ENCODE results near the gene DUOXA1.

The DUOXA1 gene, protein sequence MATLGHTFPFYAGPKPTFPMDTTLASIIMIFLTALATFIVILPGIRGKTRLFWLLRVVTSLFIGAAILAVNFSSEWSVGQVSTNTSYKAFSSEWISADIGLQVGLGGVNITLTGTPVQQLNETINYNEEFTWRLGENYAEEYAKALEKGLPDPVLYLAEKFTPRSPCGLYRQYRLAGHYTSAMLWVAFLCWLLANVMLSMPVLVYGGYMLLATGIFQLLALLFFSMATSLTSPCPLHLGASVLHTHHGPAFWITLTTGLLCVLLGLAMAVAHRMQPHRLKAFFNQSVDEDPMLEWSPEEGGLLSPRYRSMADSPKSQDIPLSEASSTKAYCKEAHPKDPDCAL

DNA sequence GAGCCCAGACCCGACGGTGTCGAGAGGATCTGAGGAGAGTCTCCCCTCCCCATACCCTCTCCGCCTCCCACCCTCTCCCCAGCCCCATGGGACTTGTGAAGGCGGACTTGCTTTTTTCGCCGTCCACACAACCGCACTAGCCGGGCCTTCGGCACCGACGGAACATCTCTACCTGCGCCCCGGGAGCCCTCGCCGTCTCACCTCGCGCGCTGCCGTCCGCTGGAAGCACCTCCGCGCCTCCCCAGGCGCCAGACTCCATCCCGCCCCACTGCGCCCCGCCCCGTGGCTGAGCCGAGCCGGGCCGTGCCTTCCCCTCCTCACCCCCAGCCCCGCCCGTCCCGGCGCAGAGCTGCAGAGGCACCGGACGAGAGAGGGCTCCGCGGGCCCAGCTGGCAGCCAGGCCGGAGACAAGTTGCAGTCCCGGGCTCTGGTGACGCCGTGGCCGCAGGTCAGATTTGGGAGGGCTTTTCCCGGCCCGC lies at the start of gene DUOXA1, which contains the start of gene DUOX1:
TSS of gene DUOXA1 (minus strand) at position 229 of the 479 bp plus-strand sequence. CDS start 6,865 bp downstream, outside the sequence.
TSS of gene DUOX1 (plus strand) at position 344 of the 479 bp plus-strand sequence. CDS start 1,973 bp downstream, outside the sequence.
- DNase-seq (ENCODE audit: low read depth in 2 of 2) = no peak

DNA sequence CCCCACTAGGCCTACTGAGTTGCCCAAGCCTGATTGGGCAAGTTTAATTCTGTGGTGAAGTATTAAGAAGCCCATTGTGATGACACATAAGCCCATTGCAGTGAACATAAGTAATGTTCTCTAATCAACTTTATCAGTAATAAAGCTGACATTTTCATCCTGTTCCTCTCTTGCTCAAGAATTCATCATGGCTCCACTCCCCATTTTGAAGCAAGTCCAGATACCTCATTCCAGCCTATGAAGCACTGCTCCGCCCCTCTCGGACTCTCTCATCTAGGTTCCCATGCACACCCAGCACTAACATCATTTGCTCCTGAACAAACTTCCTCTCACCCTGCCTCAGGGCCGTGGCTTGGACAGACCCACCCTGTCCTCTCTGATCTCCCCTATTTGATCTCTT lies 47.6 kb upstream of the DUOXA1 start:
- DNase-seq (ENCODE audit: low read depth in 2 of 2) = no peak

DNA sequence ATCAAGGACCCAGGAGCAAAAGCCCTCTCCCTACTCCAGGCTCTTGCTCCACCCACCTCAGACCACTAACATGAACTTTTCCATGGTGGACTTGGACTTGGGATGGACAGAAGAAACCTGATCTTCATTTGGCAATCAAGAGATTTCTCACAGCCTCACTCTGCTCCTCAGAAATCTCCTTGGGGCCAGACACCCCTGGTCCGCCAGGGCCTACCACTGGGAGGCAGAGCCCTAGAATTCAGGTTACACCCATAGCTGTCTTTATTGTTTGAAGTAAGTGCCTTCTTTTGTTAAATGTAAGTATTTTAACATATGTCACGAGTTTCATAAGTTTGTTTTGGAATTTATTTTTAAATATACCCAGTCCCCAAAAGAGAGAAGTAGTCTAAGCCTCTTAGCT lies 44.9 kb upstream of the DUOXA1 start:
- DNase-seq (ENCODE audit: low read depth in 2 of 2) = no peak

DNA sequence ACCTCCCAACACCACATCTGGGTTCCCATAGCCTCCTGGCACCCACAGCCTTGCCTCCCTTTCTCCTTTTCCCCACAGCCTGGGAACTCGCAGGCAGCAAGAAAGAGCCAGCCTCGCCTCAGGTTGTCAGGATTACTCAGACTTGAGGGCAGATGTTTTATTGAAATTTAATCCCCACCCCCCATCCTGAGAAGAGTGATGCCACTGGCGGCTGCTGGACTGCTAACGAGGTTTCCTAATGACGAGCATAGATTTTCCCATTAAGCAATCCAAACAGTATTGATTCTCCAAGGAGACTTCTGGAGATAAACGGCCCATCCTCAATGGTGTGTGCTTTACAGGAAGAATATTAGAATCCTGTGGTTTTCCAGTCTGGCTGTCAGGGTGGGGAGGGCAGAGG lies 44.4 kb upstream of the DUOXA1 start:
- no peak for DNase-seq (ENCODE audit: low read depth in 2 of 2)

DNA sequence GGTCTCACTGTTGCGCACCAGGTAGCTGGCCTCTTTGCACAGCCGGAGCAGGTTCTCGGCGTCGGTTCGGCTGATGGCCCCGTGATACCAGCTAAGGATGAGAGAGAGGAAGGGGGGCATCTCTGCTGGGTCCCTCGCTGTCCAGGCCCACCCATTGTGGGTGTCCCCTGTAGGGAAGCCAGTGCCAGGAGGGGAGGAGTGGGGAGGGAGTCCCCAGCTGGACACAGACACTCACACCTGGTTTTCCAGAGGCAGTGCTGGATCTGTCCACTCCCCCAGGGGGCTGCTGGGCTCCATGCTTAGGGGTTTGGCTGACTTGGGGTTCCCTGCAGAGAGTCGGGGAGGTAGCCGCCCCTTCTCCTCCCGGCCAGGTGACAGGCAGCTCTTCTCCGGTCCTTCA lies 42.2 kb upstream of the DUOXA1 start:
- DNase-seq (ENCODE audit: low read depth in 2 of 2) = no peak

DNA sequence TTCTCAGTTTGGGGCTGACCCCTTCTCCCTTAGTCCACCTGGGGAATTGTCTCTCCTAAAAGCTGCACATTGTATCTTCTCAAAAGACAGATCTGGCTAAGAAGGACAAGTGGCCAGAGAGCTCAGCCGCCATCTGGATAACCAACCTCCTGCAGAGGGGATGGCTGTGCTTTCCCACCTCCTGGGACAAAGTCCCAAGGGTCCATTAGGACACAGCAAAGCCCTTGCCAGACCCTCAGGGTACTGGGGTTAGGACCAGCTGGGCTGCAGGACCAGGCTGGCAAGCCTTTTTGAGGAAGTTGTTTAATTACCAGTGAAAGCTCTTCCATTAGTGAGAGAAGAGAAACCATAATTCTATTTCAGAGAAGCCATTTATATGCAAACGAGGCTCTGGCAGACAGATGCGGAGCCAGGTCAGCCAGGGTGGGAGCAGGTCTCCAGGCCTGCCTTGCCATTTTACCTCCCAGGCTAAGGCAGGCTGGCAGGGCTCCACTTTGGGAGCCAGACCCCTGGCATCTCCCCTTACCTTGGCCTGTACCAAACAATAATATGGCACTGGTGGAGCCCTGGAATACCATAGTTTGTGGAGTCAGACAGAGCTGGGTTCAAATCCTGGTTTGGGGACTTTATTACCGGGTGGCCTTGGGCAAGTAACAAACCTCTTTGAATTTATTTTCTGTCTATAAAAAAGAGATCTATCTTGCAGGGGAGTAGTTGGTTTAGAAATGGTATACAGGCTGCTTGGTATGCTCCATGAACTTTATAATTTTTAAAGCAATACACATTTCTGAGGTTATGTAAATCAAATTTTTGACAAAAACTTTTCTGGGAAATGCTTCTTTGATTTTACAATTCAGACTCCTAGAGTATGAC lies 40.2 kb upstream of the DUOXA1 start:
- no peak for DNase-seq (ENCODE audit: low read depth in 2 of 2)

DNA sequence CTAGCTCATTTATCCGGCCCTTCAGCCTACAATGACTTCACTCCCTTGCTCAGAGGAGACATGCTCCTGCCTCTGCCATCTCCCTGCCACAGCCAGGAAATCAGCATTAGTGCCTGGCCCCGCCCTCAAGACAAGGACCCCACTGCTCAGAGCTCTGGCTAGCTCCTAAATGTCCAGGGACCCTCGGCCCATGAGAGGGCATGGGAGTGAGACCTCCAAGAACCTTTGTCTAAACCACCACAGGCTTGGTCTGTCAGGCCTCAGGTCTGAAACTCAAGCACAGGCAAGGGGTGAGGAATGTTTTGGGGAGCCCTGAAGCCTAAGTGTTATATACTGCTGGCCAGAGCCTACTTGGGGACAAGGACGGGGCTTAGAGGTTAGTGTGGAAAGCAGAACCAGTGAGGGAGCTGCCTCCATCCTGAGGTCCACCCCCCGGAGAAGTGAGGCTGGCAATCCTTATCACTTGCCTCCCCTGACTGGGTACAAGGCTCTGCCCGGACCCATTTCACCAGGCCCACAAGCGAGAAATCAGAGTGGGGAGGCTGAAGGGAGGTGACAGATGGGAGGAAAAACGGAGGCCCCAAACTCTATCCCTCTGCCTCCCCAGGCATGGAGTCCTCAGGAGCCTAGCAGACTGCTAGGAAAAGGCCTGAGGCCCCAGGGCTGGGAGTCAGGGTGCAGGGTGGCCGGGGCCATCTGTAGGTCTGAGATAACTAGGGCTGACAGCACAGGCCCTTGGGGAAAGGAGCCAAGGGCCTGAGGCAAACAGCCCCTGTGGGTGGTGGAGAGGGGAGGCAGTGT lies 39.3 kb upstream of the DUOXA1 start:
- no peak for DNase-seq (ENCODE audit: low read depth in 2 of 2)

DNA sequence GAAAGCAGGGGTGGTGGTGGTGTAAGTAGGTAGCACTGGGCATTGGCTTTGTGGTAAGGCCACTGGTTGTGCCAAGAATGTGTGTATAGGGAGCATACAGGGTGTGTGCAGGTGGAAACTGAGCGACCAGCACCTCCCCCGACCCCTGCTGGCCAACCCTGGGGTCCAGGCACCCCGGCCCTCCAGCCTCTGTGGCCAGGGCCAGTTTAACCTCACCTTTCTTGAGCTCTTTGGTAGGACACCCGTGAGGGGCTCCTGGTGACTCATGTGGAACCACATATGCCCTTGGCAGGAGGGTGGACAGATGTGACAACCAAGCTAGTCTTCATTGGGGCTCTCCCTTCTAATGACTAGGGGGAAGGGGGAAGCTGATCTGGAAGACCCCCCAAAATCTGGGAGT lies 38.6 kb upstream of the DUOXA1 start:
- DNase-seq (ENCODE audit: low read depth in 2 of 2) = no peak

DNA sequence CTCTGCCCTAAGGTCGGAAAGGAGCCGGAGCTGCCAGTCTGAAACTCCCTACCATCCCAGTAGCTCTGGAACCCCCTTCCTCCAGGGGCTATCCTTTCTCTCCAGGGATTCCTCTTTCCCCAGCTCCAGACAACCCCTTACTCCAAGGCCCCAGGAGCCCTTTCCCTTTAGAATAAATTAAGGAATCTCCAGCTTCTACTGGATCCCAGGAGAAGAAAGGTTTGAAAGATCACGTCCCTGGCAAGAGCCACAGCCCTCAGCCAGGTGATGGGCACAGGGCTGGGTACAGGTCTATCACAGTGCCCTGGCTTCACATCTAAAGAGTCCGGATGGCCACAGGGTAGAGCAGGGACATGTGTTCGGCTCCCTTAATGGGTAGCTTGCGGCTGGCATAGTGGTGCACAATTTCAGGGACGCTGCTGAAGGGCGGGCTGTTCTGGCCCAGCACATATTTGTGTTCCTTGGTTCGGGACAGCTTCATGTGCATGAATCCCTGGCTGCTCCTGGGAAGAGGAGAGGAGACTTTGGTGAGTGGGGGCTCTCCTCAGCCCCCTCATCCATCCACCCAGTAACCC lies 38.0 kb upstream of the DUOXA1 start:
- DNase-seq (ENCODE audit: low read depth in 2 of 2) = no peak

DNA sequence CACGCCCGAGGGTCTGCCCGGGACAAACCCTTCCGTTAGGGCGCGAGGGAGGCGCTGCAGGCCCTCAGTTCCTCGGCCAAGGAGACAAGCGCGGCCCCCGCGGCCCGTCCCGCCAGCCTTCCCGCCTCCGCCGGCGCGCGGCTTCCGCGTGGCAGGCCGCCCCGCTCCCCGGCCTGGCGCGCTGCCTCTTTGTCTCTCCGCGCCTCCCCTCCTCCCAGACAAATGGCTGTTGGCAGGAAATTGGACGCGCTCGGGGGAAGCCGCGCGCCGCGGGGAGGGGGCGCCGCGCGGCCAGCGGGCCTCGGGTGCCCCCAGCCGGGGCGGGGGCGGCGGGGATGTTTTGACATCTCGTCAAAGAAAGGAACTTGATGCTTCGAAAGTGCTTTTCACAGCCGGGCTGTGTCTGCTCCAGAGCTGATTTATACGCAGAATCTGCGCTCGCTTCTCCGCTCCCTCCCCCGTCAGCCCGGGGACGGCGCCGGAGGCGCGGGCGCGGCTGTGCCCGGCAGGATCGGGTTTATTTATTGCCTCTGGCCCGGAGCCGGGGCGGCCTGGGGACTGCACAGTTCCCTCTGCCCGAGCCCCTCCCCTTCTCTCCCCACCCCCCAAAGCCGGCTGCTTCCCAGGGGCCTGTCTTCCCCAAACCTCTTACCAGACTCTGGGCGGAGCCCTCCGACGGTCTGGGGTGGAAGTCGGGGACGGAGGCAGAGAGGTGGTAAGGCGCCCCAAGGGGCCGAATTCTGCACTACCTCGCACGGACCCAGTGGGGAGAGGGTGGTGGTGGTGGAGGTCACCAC lies 37.4 kb upstream of the DUOXA1 start:
- DNase-seq (ENCODE audit: low read depth in 2 of 2) = peak; percentile 75 to 78

DNA sequence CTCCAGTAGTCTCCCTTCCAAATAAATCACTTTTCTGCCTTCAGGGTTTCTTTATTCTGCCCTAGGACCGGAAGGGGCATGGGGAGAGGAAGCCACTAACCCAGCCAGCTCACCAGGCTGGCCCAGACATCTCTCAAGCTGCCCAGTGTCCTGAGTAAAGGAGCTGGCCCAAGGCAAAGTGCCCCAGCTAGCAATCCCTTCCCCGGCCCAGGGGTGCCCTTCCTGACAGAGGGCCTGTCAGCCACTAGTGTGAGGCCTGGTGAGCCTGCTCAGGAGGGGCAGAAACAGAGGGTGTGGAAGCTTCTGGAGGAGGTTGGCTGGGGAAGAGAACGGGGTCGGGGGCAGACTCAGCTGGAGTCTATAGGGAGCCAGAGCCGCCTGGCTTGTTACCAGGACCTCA lies 35.9 kb upstream of the DUOXA1 start:
- no peak for DNase-seq (ENCODE audit: low read depth in 2 of 2)

DNA sequence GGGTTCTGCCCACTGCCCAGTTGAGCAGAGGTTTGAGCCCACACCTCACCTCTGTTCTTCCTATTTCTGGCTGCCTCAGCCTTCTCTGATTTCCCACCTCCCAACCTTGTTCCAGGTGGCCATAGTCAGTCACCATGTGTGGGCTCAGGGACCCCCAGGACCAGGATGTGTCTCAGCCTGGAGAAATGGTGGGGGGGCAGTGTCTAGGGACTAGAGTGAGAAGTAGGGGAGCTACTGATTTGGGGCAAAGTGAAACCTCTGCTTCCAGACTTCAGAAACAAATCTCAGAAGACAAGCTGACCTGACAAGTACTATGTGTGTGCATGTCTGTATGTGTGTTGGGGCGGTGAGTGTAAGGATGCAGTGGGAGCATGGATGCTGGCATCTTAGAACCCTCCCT lies 35.2 kb upstream of the DUOXA1 start:
- no peak for DNase-seq (ENCODE audit: low read depth in 2 of 2)

DNA sequence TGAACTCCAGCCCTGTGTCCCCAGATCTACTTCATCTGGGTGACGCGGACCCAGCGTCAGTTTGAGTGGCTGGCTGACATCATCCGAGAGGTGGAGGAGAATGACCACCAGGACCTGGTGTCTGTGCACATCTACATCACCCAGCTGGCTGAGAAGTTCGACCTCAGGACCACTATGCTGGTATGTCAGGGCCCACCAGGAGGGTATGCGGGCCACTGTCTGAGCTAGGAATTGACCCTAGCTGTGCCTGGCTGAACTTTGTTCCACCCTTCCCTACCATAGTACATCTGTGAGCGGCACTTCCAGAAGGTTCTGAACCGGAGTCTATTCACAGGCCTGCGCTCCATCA lies 33.8 kb upstream of the DUOXA1 start:
- no peak for DNase-seq (ENCODE audit: low read depth in 2 of 2)

DNA sequence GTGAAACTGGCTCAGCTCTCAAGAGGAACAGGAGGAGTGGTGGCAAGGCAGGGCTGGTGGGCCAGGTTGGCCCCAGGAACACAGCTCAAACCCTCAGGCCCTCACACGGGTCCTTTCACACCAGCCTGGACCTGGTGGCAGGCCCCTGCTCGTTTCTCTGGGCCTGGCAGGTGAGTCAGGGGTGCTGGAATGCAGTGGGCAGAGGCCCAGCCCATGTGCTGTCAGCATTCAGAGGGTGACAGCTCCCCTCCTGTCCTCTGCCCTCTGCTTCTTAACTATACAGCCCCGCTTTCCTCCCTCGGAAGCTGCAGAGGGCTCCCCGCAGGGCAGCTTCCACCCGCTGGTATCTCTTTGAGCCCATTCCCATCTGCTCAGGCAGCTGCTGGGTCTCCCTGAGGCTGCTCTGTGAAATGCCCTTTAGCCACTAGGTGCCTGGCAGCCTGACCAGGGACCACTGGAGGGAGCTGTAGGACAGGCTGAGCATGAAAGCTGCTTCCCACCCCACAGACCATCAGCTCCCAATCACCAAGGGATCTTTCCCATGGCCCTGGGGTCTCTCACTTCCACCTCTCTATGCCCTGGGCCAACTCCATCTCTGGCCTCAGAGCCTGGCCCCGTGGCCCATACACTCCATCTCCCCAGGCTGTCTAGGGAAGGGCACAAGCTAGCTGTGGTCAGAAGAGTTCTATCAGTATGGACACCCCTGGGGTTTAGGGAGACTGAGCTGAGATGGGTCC lies 33.3 kb upstream of the DUOXA1 start:
- DNase-seq (ENCODE audit: low read depth in 2 of 2) = peak; percentile 47 to 49

DNA sequence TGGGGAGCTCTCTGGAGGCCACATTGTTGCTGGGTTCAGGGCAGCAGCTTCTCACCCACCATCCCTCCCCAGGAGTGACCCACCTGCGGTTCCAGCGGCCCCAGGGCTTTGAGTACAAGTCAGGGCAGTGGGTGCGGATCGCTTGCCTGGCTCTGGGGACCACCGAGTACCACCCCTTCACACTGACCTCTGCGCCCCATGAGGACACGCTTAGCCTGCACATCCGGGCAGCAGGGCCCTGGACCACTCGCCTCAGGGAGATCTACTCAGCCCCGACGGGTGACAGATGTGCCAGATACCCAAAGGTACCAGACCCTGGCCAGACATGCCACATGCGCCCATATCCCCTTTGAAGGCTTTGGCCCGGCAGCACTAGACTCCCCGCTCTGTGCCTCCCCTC lies 32.0 kb upstream of the DUOXA1 start:
- no peak for DNase-seq (ENCODE audit: low read depth in 2 of 2)

DNA sequence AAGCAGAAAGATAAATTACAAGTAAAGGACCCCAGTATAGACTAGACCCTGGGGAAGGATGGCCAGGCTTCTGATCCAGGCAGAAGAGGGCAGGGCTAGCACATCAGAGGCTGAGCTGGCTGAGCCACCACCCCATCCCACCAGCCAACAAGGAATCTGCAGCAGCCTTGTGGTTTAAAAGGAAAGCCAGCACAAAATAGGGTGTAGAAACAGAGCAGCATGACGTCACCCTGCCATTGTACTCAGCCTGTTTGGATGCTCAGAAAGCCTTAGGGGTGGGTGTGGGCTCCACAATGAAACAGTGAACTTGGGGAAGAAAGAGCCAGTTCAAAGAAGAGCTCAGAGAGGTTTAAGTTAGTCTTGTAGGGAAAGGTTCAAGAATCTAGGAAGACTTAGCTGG lies 28.3 kb upstream of the DUOXA1 start:
- peak in 1 of 2 donors; percentile 32 for DNase-seq (ENCODE audit: low read depth in 2 of 2)

DNA sequence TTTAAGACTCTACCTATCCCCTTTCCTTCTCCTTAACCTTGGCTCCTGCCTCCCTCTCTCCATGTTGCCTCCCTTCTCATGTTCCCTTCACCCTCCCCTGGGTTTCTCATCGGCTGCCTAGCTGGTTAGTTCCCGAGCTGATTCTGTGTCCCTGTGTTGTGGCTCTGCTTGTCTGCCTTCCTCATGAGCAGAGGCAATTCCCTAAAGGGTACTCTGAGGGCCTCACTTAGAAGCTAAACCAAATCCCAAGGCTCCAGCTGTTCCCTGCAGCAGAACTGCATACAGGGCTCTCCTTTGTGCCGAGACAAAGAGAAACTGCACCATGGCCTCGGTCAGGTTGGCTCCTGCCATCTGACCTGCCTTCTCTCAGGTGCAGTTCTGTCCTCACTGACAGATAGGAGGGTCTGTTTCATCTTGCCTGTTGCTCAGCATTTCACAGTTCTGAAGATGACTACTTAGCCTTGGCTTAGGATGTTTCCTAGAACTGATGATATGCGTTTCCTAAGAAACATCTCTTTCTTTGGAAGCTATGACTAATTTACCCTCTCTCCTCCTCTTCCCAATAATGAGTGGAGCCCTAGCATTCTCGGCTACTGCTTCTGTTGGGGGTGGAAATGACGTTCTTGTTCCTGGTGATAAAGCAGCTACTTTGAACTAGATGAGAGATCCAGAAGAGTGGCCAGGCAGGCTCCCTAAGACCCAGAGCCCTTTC lies 27.2 kb upstream of the DUOXA1 start:
- no peak for DNase-seq (ENCODE audit: low read depth in 2 of 2)

DNA sequence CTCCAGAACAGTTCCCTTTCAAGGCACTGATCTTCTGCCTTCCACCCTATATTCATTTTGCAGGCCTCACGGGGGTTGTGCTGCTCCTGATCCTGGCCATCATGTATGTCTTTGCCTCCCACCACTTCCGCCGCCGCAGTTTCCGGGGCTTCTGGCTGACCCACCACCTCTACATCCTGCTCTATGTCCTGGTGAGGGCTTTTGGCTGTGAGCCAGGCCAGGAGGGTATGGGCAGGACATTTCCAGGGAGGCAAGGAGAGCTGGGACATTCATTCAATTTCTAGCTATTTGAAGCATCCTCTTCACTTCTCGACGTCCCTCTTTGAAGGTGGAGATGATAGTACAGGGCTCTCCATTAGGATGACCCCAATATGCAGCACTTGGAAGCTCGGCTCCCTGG lies 26.1 kb upstream of the DUOXA1 start:
- no peak for DNase-seq (ENCODE audit: low read depth in 2 of 2)

DNA sequence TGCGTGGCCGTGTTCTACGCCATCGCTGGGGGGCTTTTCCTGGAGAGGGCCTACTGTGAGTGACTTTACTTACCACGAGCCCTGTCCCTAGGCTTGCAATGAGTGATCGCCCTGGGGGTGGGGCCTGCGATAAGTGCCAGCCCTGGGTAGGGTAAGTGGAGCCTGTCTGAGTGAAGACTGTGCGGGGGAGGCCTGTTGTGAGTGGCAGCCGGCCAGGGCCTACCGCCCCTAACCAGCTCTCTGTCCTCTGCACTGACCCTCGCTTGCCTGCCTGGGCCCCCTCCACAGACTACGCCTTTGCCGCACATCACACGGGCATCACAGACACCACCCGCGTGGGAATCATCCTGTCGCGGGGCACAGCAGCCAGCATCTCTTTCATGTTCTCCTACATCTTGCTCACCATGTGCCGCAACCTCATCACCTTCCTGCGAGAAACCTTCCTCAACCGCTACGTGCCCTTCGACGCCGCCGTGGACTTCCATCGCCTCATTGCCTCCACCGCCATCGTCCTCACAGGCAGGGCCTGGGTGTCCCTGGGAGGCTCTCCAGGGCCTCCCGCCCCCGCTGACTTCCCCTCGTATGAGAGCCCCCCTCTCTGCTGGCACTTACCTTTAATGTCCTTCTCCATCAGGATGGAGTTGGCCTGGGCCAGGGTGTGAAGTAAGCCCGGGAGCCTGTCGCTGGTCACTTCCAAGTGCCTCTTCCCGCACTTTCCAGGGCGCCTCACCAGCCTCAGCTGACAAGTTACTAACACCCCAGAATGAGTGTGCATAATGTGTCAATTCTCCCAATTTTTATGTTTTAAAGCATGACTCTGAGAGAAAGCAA lies 22.5 kb upstream of the DUOXA1 start:
- DNase-seq (ENCODE audit: low read depth in 2 of 2) = no peak

All from stimulated activated CD8-positive, alpha-beta memory T cell treated with anti-CD3 and anti-CD28 coated beads, Interleukin-15, amount 100 ng/mL, for 48 hours (primary cell).